Measurements from ENCODE around the gene NLGN4X.

NLGN4X gene

DNA sequence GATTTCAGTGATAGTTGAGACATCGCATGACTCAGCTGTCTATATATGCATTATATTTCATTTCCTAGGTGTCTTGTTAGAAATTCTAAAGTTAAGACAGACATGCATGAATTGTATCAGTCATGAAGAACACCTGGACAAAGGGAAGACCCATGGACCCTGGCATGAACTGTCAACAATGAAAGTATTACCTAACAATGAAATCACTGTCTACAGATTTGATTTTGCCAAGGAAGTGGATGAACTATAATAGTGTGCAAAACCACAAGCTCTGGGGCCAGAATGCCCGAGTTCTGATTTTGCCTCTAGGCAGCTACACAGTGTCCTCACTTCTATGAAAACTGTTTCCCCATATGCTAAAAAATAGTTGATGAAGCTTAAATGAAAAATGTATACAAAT is 386.1 kb downstream of the NLGN4X start:
- no peak for DNase-seq

All from NCI-H69 (cell line).